ENCODE results near the gene CEP44. TPM values are rescaled to one million over a fixed set of nuclear protein-coding genes. Genes with fewer than 3 reads are reported as not detected.

The CEP44 gene
- polyA plus RNA-seq, 1 donor (not counting 4 experiments of a cell fraction or from before 2014, with no cell fraction given): 8.0 TPM

DNA sequence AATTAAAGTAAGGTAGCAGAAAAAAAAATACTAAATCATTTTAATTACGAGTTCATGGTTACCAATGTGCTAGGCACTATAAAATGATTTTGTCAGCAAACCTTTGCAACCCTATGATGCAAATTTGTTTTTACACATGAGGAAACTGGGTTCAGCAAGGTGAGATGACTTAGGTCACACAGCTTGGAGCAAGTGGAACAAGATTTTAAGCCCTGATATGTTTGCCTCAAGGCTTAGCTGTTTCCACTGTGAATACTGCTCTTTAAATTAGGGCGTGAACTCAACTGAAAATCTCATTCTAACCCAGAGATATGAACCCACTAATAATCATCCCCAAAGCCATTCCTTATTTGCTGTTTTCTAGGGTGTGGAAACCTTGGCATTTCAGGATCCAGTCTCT, 86.3 kb downstream of the CEP44 start:
- Histone ChIP-seq H3K27me3 (ENCODE audit: control insufficient read depth, extremely low read depth, insufficient read depth, low read length) (no peaks in the 10 kb centered on the region), H3K79me2 (ENCODE audit: control insufficient read depth, insufficient read depth, low read length) (no peaks in the 10 kb centered on the region), H3K4me2 (ENCODE audit: control insufficient read depth, extremely low read depth, insufficient read depth, low read depth, low read length) (no peak overlapping the region), H3K9me3 (ENCODE audit: control insufficient read depth, low read depth, low read length) (no peaks in the 10 kb centered on the region), H3K9me1 (ENCODE audit: control insufficient read depth, extremely low read depth, insufficient read depth, low read length) (no peaks in the 10 kb centered on the region), H3K9ac (ENCODE audit: control insufficient read depth, extremely low read depth, insufficient read depth, low read length) (no peak overlapping the region), H3K27ac (ENCODE audit: control insufficient read depth, insufficient read depth, low read length) (no peak overlapping the region), H3K4me1 (ENCODE audit: control insufficient read depth, extremely low read depth, insufficient read depth, low read length) (no peaks in the 10 kb centered on the region), H3K4me3 (ENCODE audit: control insufficient read depth in 2 of 3, extremely low read depth in 1 of 3, insufficient read depth in 2 of 3, low read depth in 1 of 3, low read length in 3 of 3) (no peak overlapping the region), H4K20me1 (ENCODE audit: control insufficient read depth, extremely low read depth, insufficient read depth, low read length) (no peaks in the 10 kb centered on the region), H2AFZ (ENCODE audit: control insufficient read depth, low read length) (no peak overlapping the region), H3K36me3 (ENCODE audit: control insufficient read depth in 2 of 2, extremely low read depth in 1 of 2, insufficient read depth in 2 of 2, low read length in 2 of 2) (no peaks in the 10 kb centered on the region)
- FAIRE-seq (no peak), DNase-seq (ENCODE audit: low read depth, low spot score) (no peak)
- TF ChIP-seq, protein P1, sequence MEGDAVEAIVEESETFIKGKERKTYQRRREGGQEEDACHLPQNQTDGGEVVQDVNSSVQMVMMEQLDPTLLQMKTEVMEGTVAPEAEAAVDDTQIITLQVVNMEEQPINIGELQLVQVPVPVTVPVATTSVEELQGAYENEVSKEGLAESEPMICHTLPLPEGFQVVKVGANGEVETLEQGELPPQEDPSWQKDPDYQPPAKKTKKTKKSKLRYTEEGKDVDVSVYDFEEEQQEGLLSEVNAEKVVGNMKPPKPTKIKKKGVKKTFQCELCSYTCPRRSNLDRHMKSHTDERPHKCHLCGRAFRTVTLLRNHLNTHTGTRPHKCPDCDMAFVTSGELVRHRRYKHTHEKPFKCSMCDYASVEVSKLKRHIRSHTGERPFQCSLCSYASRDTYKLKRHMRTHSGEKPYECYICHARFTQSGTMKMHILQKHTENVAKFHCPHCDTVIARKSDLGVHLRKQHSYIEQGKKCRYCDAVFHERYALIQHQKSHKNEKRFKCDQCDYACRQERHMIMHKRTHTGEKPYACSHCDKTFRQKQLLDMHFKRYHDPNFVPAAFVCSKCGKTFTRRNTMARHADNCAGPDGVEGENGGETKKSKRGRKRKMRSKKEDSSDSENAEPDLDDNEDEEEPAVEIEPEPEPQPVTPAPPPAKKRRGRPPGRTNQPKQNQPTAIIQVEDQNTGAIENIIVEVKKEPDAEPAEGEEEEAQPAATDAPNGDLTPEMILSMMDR (optimal IDR thresholded peaks at IDR 0.05 in 1 of 3, IDR thresholded peaks at IDR 0.05 in 1 of 3, conservative IDR thresholded peaks at IDR 0.05 in 1 of 3; ENCODE audit: extremely low read depth in 1 of 3, insufficient read depth in 2 of 3, low read length in 3 of 3): no peak
- TF ChIP-seq EZH2 (IDR thresholded peaks at IDR 0.05; ENCODE audit: low read length): no peak
- dilution Hi-C loops (cut with MboI; ENCODE audit: extremely low pct_ligation_motif_present, low sequenced_read_pairs): loop anchor here (25.0 kb wide), 1 partner anchor 242 kb away; no protein-coding TSS in a partner anchor

- Histone ChIP-seq H4K20me1 (ENCODE audit: control insufficient read depth, extremely low read depth, insufficient read depth, low read length) (no peaks in the 10 kb centered on the region), H3K36me3 (ENCODE audit: control insufficient read depth in 2 of 2, extremely low read depth in 1 of 2, insufficient read depth in 2 of 2, low read length in 2 of 2) (no peaks in the 10 kb centered on the region), H3K79me2 (ENCODE audit: control insufficient read depth, insufficient read depth, low read length) (no peaks in the 10 kb centered on the region), H3K4me2 (ENCODE audit: control insufficient read depth, extremely low read depth, insufficient read depth, low read depth, low read length) (no peak overlapping the region), H3K9me3 (ENCODE audit: control insufficient read depth, low read depth, low read length) (no peaks in the 10 kb centered on the region), H3K9ac (ENCODE audit: control insufficient read depth, extremely low read depth, insufficient read depth, low read length) (no peak overlapping the region), H3K27ac (ENCODE audit: control insufficient read depth, insufficient read depth, low read length) (no peak overlapping the region), H2AFZ (ENCODE audit: control insufficient read depth, low read length) (no peak overlapping the region), H3K4me3 (ENCODE audit: control insufficient read depth in 2 of 3, extremely low read depth in 1 of 3, insufficient read depth in 2 of 3, low read depth in 1 of 3, low read length in 3 of 3) (no peak overlapping the region), H3K4me1 (ENCODE audit: control insufficient read depth, extremely low read depth, insufficient read depth, low read length) (no peaks in the 10 kb centered on the region), H3K27me3 (ENCODE audit: control insufficient read depth, extremely low read depth, insufficient read depth, low read length) (no peaks in the 10 kb centered on the region), H3K9me1 (ENCODE audit: control insufficient read depth, extremely low read depth, insufficient read depth, low read length) (no peaks in the 10 kb centered on the region)
- no peak for DNase-seq (ENCODE audit: low read depth, low spot score)
- TF ChIP-seq, protein P1 (optimal IDR thresholded peaks at IDR 0.05 in 1 of 3, IDR thresholded peaks at IDR 0.05 in 1 of 3, conservative IDR thresholded peaks at IDR 0.05 in 1 of 3; ENCODE audit: extremely low read depth in 1 of 3, insufficient read depth in 2 of 3, low read length in 3 of 3): no peak
- TF ChIP-seq EZH2 (IDR thresholded peaks at IDR 0.05; ENCODE audit: low read length): no peak
- dilution Hi-C loops (cut with MboI; ENCODE audit: extremely low pct_ligation_motif_present, low sequenced_read_pairs): loop anchor here (25.0 kb wide), 1 partner anchor 238 kb away; no protein-coding TSS in a partner anchor
- no peak for FAIRE-seq
Measured at GRCh38 chr4:174373821-174374220, 90.1 kb downstream of the CEP44 start.
